HG03064 (cell line): Measurements from ENCODE around the gene IGSF21.
"Not testable (repeated sequence)": the region's sequence is repeated elsewhere in the genome, so short reads cannot be mapped to it uniquely, and the experiment has no call there.

Experiments used
- ATAC-seq: cut with Tn5 transposase; IDR thresholded peaks from one replicate; pipeline ENCODE4 v1.9.1; 2021; ENCODE audit warnings: low read depth; ENCODE audit not compliant: unreplicated experiment

The IGSF21 gene

DNA sequence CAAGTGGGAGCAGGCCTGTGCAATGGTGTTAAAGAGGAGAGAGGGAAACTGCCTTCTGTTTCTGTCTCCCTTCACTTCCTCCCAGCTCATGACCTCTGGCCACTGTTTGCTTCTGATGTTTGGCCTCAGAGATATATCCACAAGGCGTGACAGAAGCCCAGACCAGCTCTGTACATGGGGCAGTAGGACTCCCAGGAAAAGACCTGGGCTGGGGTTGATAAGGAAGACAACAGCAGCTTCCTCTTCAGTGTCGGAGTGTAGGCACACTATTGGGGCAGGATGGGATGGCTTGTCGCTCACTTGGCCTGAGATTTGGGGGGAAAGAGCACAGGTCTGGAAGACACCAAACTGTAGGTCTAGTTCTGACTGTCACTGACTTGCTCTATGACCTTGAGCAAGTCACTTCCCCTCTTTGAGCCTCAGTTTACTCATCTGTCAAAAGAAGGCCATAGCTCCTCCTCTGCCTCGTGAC is 305.3 kb downstream of the IGSF21 start:
- no peak for ATAC-seq

DNA sequence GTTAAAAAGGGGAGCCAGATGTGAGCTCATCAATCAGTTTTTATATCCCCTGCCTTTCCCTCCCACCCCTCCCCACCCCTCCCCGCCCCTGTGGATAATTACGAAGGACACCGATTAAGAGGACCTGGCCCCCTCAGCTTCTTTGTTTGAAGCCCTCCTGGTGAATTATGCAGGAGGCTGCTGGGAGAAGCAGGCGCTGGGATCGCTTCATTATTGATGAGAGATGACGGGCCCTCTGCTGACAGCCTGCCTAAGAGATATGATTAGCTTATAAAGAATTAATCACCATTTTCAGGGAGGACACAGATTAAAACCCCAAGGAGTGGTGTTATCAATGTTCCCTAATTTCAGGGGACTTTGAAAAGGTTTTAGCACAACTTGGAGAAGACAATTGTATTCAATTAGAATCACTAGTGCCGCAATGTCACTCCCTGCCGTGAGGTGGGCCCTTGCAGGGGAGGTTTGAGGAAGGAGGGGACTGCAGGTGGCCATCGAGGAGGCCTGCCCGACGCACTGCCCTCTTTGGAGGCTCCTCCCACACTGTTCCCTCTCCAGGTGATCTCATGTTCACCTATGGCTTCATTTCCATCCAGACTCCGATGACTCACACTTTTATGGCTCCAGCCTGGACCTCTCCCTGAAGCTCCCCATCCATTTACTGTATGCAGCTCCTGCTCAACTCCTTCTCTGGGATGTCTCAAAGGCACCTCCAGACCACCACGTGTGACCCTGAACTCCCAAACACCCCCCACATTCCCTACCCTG is 306.1 kb downstream of the IGSF21 start:
- ATAC-seq: no peak

DNA sequence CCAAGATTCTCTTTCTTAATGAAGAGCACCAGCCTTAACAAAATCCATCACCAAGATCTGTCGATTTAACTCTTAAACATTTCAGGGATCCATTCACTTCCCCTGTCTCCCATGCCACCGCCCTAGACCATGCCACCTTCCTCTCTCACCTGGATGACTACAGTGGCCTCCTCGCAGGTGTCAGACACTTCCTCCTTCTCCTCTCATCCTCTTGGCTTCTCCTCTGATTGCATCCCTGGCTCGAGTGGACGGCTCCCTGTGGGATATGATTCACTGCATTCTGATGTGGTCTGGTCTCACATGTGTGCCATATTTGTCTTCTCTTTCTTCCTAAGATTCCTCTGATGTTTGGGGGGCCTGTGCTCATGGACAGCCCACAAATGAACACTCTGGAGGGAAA is 306.7 kb downstream of the IGSF21 start:
- ATAC-seq: no peak

DNA sequence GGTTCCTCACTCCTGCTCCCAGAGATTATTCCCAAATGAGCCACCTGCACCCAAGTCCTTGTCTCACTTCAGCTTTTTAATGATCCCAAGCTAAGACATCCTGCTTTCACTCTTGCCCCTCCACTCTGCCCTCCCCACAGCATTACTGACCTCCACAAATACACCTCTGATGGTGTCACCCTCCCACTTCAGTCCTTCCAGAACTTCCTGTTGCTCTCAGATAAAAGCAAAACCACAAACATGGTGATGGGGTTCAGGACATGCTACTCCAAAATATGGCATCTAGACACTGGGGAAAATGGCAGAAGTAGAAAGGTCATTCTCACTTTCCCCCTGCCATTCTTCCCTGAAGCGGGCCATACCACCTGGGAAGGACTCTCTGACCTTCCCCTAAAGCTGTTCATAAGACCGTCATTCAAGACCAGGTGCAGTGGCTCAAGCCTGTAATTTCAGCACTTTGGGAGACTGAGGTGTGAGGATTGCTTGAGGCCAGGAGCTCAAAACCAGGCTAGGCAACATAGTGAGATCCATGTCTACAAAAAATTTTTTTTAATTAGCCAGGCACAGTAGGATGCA is 307.4 kb downstream of the IGSF21 start:
- ATAC-seq: no peak

DNA sequence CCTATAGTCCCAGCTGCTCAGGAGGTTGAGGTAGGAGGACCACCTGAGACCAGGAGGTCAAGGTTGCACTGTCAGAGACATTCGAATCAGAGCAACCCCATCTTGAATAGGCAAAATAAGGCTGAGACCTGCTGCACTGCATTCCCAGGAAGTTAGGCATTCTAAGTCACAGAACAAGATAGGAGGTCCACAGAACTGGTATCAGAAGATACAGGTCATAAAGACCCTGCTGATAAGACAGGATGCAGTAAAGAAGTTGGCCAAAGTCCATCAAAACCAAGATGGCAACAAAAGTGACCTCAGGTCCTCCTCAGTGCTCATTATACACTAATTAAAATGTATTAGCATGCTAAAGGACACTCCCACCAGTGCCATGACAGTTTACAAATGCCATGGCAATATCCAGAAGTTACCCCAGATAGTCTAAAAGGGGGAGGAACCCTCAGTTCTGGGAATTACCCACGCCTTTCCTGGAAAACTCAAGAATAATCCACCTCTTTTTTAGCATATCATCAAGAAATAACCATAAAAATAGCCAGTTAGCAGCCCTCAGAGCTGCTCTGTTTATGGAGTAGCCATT is 307.9 kb downstream of the IGSF21 start:
- ATAC-seq: no peak

DNA sequence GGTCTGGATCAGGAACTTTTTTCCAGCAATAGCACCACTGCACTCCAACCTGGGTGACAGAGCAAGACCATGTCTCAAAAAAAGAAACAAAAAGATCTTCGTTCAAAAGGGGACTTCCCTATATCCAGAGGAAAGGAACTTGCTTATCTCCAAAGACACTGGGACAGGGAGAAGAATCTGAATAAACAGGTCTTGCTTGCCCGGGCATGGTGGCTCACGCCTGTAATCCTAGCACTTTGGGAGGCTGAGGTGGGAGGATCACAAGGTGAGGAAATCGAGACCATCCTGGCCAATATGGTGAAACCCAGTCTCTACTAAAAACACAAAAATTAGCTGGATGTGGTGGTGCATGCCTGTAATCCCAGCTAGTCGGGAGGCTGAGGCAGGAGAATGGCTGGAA is 308.5 kb downstream of the IGSF21 start:
- ATAC-seq: not testable (repeated sequence)

DNA sequence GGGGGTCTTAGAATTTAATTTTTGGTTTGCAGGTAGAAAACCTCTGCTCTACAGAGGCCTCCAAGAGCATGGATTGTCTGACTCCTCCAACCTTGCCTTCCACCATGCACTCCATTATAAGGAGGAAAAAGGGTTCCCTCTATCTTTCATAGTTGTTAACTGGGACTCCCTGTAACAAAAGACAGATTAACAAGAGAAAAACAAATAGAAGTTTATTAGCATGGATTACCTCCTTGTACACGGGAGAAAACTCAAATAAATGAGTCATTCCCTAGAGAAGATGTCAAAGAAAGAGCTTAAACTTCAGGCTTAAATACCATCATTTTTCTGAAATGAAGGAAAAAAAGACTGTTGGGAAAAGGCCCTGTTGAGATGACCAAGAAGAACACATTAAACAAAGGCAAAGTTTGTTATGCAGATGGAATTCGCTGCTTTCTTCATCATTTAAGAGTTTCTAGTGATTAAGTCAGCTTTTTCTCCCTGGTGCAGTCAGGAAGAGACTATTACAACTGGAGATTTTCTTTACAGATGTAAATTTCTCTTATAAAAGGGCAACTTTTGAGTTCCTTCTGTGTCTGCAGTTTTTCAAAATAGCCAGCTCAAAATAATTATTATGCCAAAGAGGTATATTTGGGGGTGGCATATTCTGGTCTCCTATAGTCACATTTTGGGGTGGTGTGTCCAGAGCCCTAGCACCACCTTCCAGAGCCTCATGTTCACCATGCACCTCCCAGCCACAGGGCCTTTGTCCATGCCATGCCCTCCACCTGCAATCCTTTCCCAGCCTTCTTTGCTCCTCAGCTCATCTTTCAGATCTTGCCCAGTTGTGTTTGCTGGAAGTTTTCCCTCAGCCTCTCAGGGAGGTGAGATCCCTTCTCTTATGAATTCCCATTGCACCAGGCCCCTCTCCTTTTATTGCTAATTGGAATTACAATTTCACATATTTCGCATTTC is 310.0 kb downstream of the IGSF21 start:
- no peak for ATAC-seq

DNA sequence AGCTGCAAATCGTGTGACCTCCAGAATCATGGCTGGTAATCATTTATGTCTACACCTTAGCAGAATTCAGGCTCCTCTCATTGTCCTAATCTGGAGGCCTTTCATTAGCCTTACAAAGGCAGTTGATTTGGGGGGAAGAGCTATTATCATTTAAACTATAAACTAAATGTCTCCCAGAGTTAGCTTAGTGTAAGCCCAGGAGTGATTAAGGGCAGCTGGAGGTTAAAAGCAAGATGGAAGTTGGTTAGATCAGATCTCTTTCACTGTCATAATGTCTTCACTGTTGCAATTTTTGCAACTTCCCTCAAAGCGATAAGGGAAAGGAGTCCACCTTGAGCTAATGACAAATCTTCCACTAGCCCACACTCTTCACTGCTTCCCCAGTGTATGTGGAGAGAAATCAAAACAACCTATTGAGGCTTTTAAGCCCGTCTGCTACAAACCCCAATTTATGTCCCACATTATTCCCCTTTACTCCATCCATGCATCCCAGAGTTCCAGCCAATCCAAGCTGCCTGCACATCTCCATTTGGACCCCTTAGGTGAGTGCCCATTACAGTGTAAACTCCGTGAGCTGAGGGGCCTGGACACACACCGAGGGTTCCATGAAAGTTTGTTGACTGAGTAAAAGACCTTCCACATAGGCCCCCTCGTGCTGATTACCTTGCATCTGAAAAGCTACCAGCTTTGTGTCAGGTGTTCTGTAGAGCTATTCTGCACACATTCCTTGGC is 311.7 kb downstream of the IGSF21 start:
- no peak for ATAC-seq

DNA sequence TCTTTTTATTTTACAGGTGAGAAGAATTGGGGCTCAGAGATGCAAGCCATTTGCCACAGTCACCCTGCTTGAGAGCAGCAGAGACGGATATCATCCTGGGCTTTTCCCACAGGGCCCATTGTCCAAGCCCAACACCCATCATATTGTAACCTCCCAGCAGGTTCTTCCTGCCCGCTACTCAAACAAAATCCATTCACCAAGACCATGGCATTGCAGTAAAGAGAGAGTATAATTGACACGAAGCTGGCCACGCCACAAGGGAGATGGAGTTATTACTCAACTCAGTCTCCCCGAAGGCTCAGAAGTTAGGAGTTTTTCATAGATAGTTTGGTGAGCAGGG is 312.2 kb downstream of the IGSF21 start:
- ATAC-seq: no peak

DNA sequence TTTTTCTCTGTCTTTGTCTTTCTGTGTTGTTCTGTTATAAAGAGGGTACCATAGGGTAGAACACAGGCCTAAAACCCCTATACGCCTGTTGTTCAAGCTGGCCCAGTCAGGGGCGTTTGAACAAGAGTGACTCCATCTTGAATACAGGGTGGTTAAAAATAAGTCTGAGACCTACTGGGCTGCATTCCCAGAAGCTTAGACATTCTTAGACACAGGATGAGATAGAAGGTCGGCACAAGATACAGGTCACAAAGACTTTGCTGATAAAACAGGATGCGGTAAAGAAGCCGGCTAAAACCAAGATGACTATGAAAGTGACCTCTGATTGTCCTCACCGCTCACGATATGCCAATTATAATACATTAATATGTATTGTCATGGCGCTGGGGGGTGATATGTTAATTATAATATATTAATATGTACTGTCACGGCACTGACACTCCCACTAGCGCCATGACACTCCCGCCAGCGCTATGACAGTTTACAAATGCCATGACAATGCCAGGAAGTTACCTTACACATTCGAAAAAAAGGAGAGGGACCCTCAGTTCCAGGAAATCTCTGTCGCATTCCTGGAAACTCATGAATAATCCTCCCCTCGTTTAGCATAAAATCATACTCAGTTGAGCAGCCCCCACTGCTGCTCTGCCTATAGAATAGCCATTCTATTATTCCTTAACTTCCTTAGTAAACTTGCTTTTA is 314.6 kb downstream of the IGSF21 start:
- no peak for ATAC-seq

DNA sequence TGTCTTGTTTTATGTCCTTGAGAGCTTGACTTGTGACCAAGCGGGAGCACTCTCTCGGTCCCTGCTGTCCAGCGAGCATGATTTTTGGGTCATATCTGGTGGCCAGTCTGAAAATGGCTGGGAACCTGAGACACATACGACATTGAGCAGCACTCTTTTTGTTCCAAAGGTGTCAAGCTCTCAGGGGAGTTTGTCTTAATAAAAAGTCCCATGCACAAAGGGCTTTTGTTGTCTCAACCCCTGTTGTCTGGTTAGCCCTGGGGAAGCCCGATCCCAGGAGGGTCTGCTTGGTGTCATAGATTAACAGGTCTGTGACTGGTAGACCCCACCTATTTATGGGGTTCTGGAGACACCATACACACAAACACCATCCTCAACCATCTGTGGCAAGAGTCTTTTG is 315.4 kb downstream of the IGSF21 start:
- ATAC-seq: no peak

DNA sequence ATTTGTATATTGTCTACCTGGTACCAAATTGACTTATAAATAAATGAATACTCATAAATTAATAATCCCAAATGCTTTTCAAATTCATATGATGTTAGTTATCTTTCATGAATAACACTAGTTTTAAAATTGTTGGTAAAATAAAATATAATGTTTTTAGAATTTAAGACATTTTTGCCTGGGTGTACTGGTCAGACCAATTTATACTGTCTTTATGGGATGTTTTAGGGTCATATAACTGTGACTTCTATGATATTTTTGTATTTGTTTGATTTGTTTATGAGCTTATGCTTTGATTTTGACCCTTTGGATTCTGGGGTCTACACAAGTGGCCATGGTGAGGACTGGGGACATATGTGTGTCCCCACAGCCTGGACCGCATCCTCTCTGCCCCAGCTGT is 319.0 kb downstream of the IGSF21 start:
- no peak for ATAC-seq
